A549 (cell line): ENCODE results near the gene PLPP4.

Experiments
- CBX2 ChIP-seq: fragments of 200-600 bp; sonication (generic); IDR thresholded peaks from 2 replicates; pipeline ENCODE4 v1.6.1; 2016; ENCODE audit warnings: low read depth, mild to moderate bottlenecking, borderline replicate concordance
- CEBPB ChIP-seq, 2 experiments: fragments of >200 bp in 1 of 2; sonication (Bioruptor Twin) in 1 of 2; formaldehyde crosslinking in 1 of 2; IDR thresholded peaks; 2 replicates each; pipeline ENCODE4 v1.6.1; 2012 to 2016
- CTCF ChIP-seq: fragments of >200 bp; sonication (Bioruptor Twin); formaldehyde crosslinking; IDR thresholded peaks from 3 replicates; pipeline ENCODE4 v1.5.1; 2016
- ESRRA ChIP-seq: fragments of 150-350 bp; IDR thresholded peaks from 2 replicates; pipeline ENCODE4 v1.6.1; 2014; ENCODE audit warnings: mild to moderate bottlenecking, low read length, borderline replicate concordance
- MAFK ChIP-seq: fragments of 450-650 bp; IDR thresholded peaks from 2 replicates; pipeline ENCODE4 v1.6.1; 2014; ENCODE audit not compliant: partially characterized antibody
- NPAS2 ChIP-seq: fragments of 250-450 bp; sonication (Bioruptor Pico); IDR thresholded peaks from 2 replicates; pipeline ENCODE4 v1.8.0; 2022; ENCODE audit warnings: mild to moderate bottlenecking, moderate library complexity, borderline replicate concordance
- POLR2A ChIP-seq: IDR thresholded peaks from 2 replicates; pipeline ENCODE4 v1.6.1; 2012; ENCODE audit warnings: mild to moderate bottlenecking, low read length
- POLR2AphosphoS2 ChIP-seq: conservative IDR thresholded peaks from 2 replicates; pipeline ENCODE4 v1.6.1; 2012; ENCODE audit warnings: low read length, improper control_type of control experiment, inconsistent platforms
- ZNF302 ChIP-seq: fragments of 250-450 bp; sonication (Bioruptor Pico); IDR thresholded peaks from 2 replicates; pipeline ENCODE4 v1.9.0; 2021; ENCODE audit warnings: inconsistent platforms, mild to moderate bottlenecking, moderate library complexity

DNA sequence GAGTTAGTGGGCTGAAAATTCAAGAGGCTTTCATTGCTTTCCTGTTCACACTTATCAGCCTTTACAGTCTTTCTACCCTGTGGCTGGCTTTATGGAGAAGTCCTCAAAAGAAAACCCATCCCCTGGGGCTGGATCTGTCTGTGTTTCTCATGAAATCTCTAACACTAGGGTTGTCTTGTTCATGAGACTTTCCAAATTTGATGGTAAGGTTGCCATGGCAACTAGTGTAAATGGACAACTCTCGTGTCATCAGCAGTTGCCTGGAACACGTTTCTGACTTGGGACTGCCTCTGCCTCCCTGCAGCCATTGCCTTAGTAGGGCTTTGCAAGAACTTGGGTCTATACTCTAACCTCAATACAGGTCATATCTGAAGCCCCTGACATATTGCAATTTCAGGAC is 35.8 kb upstream of the PLPP4 start:
- TF ChIP-seq CBX2 (no peak), MAFK (no peak), ESRRA (no peak), CTCF (no peak), ZNF302 (CRISPR knock-in tag) (no peak), POLR2AphosphoS2 (no peak), NPAS2 (CRISPR knock-in tag) (no peak), POLR2A (no peak), CEBPB (IDR thresholded peaks at IDR 0.05) (no peak)
